HepG2 (cell line): ENCODE data around the gene C14orf93. TPM values are rescaled to one million over a fixed set of nuclear protein-coding genes. Genes with fewer than 3 reads are reported as not detected.
A peak's percentile ranks its signal among the peaks of the same experiment; 100 is the strongest.

Experiments used
- ADNP ChIP-seq: sonication (generic); formaldehyde crosslinking; IDR thresholded peaks from 2 replicates; pipeline ENCODE4 v1.4.0; 2020; ENCODE audit warnings: missing genetic modification reagents
- FOSL1 ChIP-seq: sonication (generic); formaldehyde crosslinking; IDR thresholded peaks from 2 replicates; pipeline ENCODE4 v1.9.0; 2021; ENCODE audit warnings: missing genetic modification reagents, borderline replicate concordance
- FOXC1 ChIP-seq: sonication (generic); formaldehyde crosslinking; IDR thresholded peaks from 2 replicates; pipeline ENCODE4 v1.8.0; 2022; ENCODE audit warnings: mild to moderate bottlenecking, missing genetic modification reagents, borderline replicate concordance
- GABPB1 ChIP-seq: IDR thresholded peaks from 2 replicates; pipeline ENCODE4 v1.6.1; 2016; ENCODE audit warnings: mild to moderate bottlenecking, missing genetic modification reagents, moderate library complexity, missing compliant biosample characterization
- JARID2 ChIP-seq: sonication (generic); formaldehyde crosslinking; IDR thresholded peaks from 2 replicates; pipeline ENCODE4 v1.8.1; 2023; ENCODE audit warnings: missing genetic modification reagents, inconsistent platforms; ENCODE audit not compliant: insufficient replicate concordance
- JDP2 ChIP-seq: sonication (generic); formaldehyde crosslinking; IDR thresholded peaks from 2 replicates; pipeline ENCODE4 v1.8.1; 2022; ENCODE audit warnings: missing genetic modification reagents, borderline replicate concordance
- KAT2B ChIP-seq: fragments of 150-350 bp; IDR thresholded peaks from 2 replicates; pipeline ENCODE4 v1.6.1; 2014; ENCODE audit warnings: low read depth, low read length, borderline replicate concordance
- MTF2 ChIP-seq: sonication (generic); formaldehyde crosslinking; IDR thresholded peaks from 2 replicates; pipeline ENCODE4 v1.5.0; 2020; ENCODE audit warnings: missing genetic modification reagents, borderline replicate concordance
- ONECUT2 ChIP-seq: sonication (generic); formaldehyde crosslinking; IDR thresholded peaks from 2 replicates; pipeline ENCODE4 v1.4.0; 2020; ENCODE audit warnings: missing genetic modification reagents
- RBM22 ChIP-seq: fragments of 200-400 bp; formaldehyde crosslinking; optimal IDR thresholded peaks from 2 replicates; pipeline ENCODE3; 2017; ENCODE audit warnings: mild to moderate bottlenecking, low read length, moderate library complexity
- SOX13 ChIP-seq, 3 experiments: fragments of 450-650 bp in 1 of 3; sonication (generic) in 1 of 3; formaldehyde crosslinking in 1 of 3; IDR thresholded peaks in 2 of 3; conservative IDR thresholded peaks in 1 of 3; 2 replicates each; pipeline versions ENCODE4 v1.5.0 to v1.6.1; 2016 to 2020; ENCODE audit warnings: antibody characterized with exemption in 1 of 3, mild to moderate bottlenecking in 1 of 3, missing compliant biosample characterization in 1 of 3, missing genetic modification reagents in 1 of 3, moderate library complexity in 1 of 3
- SRF ChIP-seq: IDR thresholded peaks from 2 replicates; pipeline ENCODE4 v1.6.1; 2011; ENCODE audit warnings: mild to moderate bottlenecking, low read depth, low read length, moderate library complexity
- THAP9 ChIP-seq: sonication (generic); formaldehyde crosslinking; IDR thresholded peaks from 2 replicates; pipeline ENCODE4; 2020; ENCODE audit warnings: missing genetic modification reagents, mild to moderate bottlenecking, borderline replicate concordance
- XRCC5 ChIP-seq: fragments of 200-400 bp; formaldehyde crosslinking; optimal IDR thresholded peaks from 2 replicates; pipeline ENCODE3; 2017; ENCODE audit warnings: mild to moderate bottlenecking, low read length
- YY1 ChIP-seq: IDR thresholded peaks from 2 replicates; pipeline ENCODE4 v1.6.1; 2011; ENCODE audit warnings: low read length, low read depth, moderate library complexity, mild to moderate bottlenecking; ENCODE audit not compliant: insufficient read depth, insufficient replicate concordance
- ZNF460 ChIP-seq: sonication (generic); formaldehyde crosslinking; IDR thresholded peaks from 2 replicates; pipeline ENCODE4 v1.5.1; 2020; ENCODE audit warnings: missing genetic modification reagents, mild to moderate bottlenecking, borderline replicate concordance
- ZNF563 ChIP-seq: sonication (generic); formaldehyde crosslinking; IDR thresholded peaks from 2 replicates; pipeline ENCODE4 v1.8.0; 2022; ENCODE audit warnings: mild to moderate bottlenecking, moderate library complexity, missing genetic modification reagents
- ZNF629 ChIP-seq: sonication (generic); formaldehyde crosslinking; conservative IDR thresholded peaks from 2 replicates; pipeline ENCODE4 v1.5.0; 2020; ENCODE audit warnings: missing genetic modification reagents
- ZNF709 ChIP-seq: sonication (generic); formaldehyde crosslinking; IDR thresholded peaks from 2 replicates; pipeline ENCODE4 v1.5.0; 2020; ENCODE audit warnings: mild to moderate bottlenecking, missing genetic modification reagents
- ZNF772 ChIP-seq: sonication (generic); formaldehyde crosslinking; IDR thresholded peaks from 2 replicates; pipeline ENCODE4 v1.5.0; 2020; ENCODE audit warnings: mild to moderate bottlenecking, missing genetic modification reagents
- polyA plus RNA-seq, 8 experiments: library from polyadenylated mRNA; depleted of rRNA in 3 of 8; stranded (reverse) in 7 of 8; unstranded in 1 of 8; fragments of >200 nt; fragmentation: Illumina TruSeq in 4 of 8; extraction: Trizol in 4 of 8; gene quantifications; 2 replicates each; pipeline versions ENCODE4 v1.2.1 to v1.2.3, GENCODE V29; 2011 to 2016; ENCODE audit warnings: low read depth in 4 of 8, missing spikeins in 1 of 8, mixed read lengths in 1 of 8; ENCODE audit not compliant: insufficient read depth in 1 of 8
- total RNA-seq, 5 experiments: library from RNA; depleted of rRNA; stranded (reverse); fragments of >200 nt; fragmentation: Illumina TruSeq; extraction: Trizol; gene quantifications; 2 replicates each; pipeline ENCODE4 v1.2.3, GENCODE V29; 2016; ENCODE audit warnings: low read depth in 1 of 5
- TF ChIP-seq, protein P1 (sequence below): IDR thresholded peaks from 2 replicates; pipeline ENCODE4 v1.6.1; 2016; ENCODE audit warnings: low read depth
- TF ChIP-seq, protein P2 (sequence below): sonication (generic); formaldehyde crosslinking; IDR thresholded peaks from 2 replicates; pipeline ENCODE4 v1.4.0; 2020; ENCODE audit warnings: missing genetic modification reagents, borderline replicate concordance

Gene C14orf93
- total and polyA plus RNA-seq, 2 of the 13 experiments (the other 11 are each of a cell fraction or from before 2014, with no cell fraction given), result 11.4 to 22.5 TPM

DNA sequence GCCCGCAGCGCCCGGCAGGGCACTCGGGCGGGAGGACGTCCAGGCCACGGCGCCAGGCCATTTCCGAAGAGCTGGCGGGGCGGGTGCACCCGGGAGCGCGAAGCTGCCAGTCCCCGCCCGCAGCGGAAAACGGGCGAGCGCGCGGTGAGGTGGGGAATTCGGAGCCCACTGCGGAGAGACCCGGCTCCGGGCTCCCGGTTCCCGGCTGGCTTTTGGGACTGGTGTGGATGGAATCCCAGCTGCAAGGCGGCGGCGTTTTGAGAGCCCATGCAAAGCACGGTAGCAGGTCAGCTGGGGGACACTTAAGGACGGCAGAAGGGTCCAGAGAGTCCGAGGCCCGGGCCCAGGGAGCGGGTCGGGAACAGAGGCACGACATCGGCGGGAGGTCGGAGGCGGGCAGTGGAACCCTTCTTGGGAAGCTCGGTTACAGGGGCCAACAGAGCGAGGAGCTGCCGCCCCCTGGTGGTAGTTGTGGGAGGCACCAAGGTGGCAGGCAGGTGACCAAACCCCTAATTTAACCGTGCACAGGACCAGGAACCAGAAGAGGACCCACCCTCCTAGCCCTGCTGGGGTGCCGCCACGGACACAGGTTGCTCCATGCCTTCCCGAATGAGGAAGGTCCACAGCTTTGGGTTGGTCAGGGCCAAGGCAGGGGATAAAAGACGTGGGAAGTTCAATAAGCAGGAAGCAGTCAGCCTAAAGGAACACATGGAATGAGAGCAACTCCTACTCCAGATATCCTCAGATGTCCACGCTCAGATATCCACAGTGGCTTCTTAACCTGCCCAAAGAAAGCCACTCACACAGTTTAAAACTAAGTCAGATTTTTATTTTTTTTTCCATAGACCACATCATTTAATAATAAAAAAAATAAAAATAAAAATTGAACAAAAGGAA is 48.1 kb upstream of the C14orf93 start (continued):
- no peak; the same call in 1 of the 2 replicates for TF ChIP-seq SOX13 (IDR thresholded peaks at IDR 0.05)
- peak; percentile 37 to 81; a peak in 2 of 4 replicates for TF ChIP-seq SOX13 (CRISPR knock-in tag; conservative IDR thresholded peaks at IDR 0.05 in 1 of 2, IDR thresholded peaks at IDR 0.05 in 1 of 2)
- TF ChIP-seq ZNF772 (CRISPR knock-in tag), result peak; percentile 97
- peak; percentile 43; the same call in 1 of the 2 replicates for TF ChIP-seq JDP2 (CRISPR knock-in tag)
- no peak for TF ChIP-seq FOSL1
- no peak for TF ChIP-seq KAT2B
- no peak for TF ChIP-seq SRF
- peak; percentile 65 for TF ChIP-seq YY1
- TF ChIP-seq ZNF460 (CRISPR knock-in tag), result no peak; the same call in 1 of the 2 replicates
- TF ChIP-seq RBM22, result peak; percentile 100
- TF ChIP-seq ZNF563, result peak; percentile 70
- TF ChIP-seq ZNF709 (CRISPR knock-in tag), result peak; percentile 67; the same call in 1 of the 2 replicates
- peak; percentile 100 for TF ChIP-seq XRCC5
- no peak for TF ChIP-seq ZNF629 (CRISPR knock-in tag)
- TF ChIP-seq ONECUT2, result no peak
- peak; percentile 73; the same call in 1 of the 2 replicates for TF ChIP-seq GABPB1 (CRISPR knock-in tag)
- TF ChIP-seq, protein P1, sequence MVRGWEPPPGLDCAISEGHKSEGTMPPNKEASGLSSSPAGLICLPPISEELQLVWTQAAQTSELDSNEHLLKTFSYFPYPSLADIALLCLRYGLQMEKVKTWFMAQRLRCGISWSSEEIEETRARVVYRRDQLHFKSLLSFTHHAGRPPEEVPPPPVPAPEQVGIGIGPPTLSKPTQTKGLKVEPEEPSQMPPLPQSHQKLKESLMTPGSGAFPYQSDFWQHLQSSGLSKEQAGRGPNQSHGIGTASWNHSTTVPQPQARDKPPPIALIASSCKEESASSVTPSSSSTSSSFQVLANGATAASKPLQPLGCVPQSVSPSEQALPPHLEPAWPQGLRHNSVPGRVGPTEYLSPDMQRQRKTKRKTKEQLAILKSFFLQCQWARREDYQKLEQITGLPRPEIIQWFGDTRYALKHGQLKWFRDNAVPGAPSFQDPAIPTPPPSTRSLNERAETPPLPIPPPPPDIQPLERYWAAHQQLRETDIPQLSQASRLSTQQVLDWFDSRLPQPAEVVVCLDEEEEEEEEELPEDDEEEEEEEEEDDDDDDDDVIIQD (CRISPR knock-in tag), result peak; percentile 75; the same call in 1 of the 2 replicates
- 0 out of 2 replicates have a peak, but pooled peaks have one; percentile 73 for TF ChIP-seq MTF2 (CRISPR knock-in tag)
- TF ChIP-seq ADNP (CRISPR knock-in tag), result peak; percentile 70; the same call in 1 of the 2 replicates
- peak; percentile 89 for TF ChIP-seq JARID2
- TF ChIP-seq THAP9 (CRISPR knock-in tag), result peak; percentile 88
- TF ChIP-seq, protein P2, sequence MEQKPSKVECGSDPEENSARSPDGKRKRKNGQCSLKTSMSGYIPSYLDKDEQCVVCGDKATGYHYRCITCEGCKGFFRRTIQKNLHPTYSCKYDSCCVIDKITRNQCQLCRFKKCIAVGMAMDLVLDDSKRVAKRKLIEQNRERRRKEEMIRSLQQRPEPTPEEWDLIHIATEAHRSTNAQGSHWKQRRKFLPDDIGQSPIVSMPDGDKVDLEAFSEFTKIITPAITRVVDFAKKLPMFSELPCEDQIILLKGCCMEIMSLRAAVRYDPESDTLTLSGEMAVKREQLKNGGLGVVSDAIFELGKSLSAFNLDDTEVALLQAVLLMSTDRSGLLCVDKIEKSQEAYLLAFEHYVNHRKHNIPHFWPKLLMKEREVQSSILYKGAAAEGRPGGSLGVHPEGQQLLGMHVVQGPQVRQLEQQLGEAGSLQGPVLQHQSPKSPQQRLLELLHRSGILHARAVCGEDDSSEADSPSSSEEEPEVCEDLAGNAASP (CRISPR knock-in tag), result peak; percentile 81
- TF ChIP-seq FOXC1, result peak; percentile 95
